GM18520 (cell line): ENCODE data around the gene RNU6-7.

ENCODE experiments used
- ATAC-seq: cut with Tn5 transposase; IDR thresholded peaks from one replicate; pipeline ENCODE4 v1.9.1; 2021; ENCODE audit not compliant: unreplicated experiment

The RNU6-7 gene

GRCh38 chr14:32201816-32202490 lies at the start of gene RNU6-7:
Gene RNU6-7, plus strand, starts transcription at chr14:32202045.
- no peak for ATAC-seq

GRCh38 chr14:32166029-32166428 lies 35.8 kb upstream of the RNU6-7 start:
- ATAC-seq: no peak

GRCh38 chr14:32166924-32167323 lies 34.9 kb upstream of the RNU6-7 start:
- ATAC-seq: no peak

GRCh38 chr14:32167907-32168306 lies 33.9 kb upstream of the RNU6-7 start:
- no peak for ATAC-seq

GRCh38 chr14:32169191-32169590 lies 32.7 kb upstream of the RNU6-7 start:
- no peak for ATAC-seq

- no peak for ATAC-seq
Observed at GRCh38 chr14:32171469-32171868, 30.4 kb upstream of the RNU6-7 start.

GRCh38 chr14:32183151-32184058 lies 18.4 kb upstream of the RNU6-7 start:
- no peak for ATAC-seq

- ATAC-seq: no peak
Observed at GRCh38 chr14:32185097-32185496, 16.7 kb upstream of the RNU6-7 start.

GRCh38 chr14:32186248-32186647 lies 15.6 kb upstream of the RNU6-7 start:
- peak; percentile 61 for ATAC-seq

GRCh38 chr14:32189811-32190210 lies 12.0 kb upstream of the RNU6-7 start:
- no peak for ATAC-seq

- ATAC-seq: no peak
Observed at GRCh38 chr14:32190673-32191072, 11.2 kb upstream of the RNU6-7 start.

GRCh38 chr14:32192712-32193373 lies 9.0 kb upstream of the RNU6-7 start:
- no peak for ATAC-seq

GRCh38 chr14:32193532-32193931 lies 8.3 kb upstream of the RNU6-7 start:
- ATAC-seq: no peak

GRCh38 chr14:32195636-32196035 lies 6.2 kb upstream of the RNU6-7 start:
- no peak for ATAC-seq

- ATAC-seq: peak; percentile 31
Observed at GRCh38 chr14:32197919-32198318, 3.9 kb upstream of the RNU6-7 start.

GRCh38 chr14:32200368-32201192 lies 1.3 kb upstream of the RNU6-7 start:
- ATAC-seq: no peak

GRCh38 chr14:32201193-32201815 lies 541 bp upstream of the RNU6-7 start:
- peak; percentile 37 for ATAC-seq

GRCh38 chr14:32202491-32202997 lies 699 bp downstream of the RNU6-7 start:
- no peak for ATAC-seq

GRCh38 chr14:32202998-32203882 lies 1.4 kb downstream of the RNU6-7 start, which contains the start of gene RNU6-8:
Gene RNU6-8, minus strand, starts transcription at chr14:32203269.
- peak; percentile 41 for ATAC-seq
